B cell (primary cell): ENCODE data around the gene BCKDHA. TPM values are rescaled to one million over a fixed set of nuclear protein-coding genes. Genes with fewer than 3 reads are reported as not detected.

Source experiments
- ATAC-seq: fragments of 200-7000 bp; cut with Tn5 transposase; one replicate; pipeline ENCODE4 v1.10.0; 2021; ENCODE audit warnings: low read depth, mild to moderate bottlenecking, moderate number of reproducible peaks, moderate library complexity
- CTCF ChIA-PET: fragments of 350-600 bp; sonication (Branson Sonifier 250); formaldehyde crosslinking; loops from one replicate; lab custom pipeline; 2021; ENCODE audit warnings: antibody characterized with exemption, inconsistent platforms; lab: Charles Lee
- POLR2A ChIA-PET: fragments of 350-600 bp; sonication (Branson Sonifier 250); formaldehyde crosslinking; loops from one replicate; lab custom pipeline; 2021; ENCODE audit warnings: antibody characterized with exemption; lab: Charles Lee
- DNase-seq: peaks from one replicate; pipeline ENCODE4 v3.0.0; 2013
- H2AFZ ChIP-seq: 2 replicates; pipeline ENCODE4 v1.6.1; 2012; ENCODE audit warnings: mild to moderate bottlenecking, low read depth, low read length; ENCODE audit not compliant: insufficient read depth, poor library complexity, severe bottlenecking
- H3K27ac ChIP-seq, 2 donors: 1 replicate in 1 of 2; 2 replicates in 1 of 2; pipeline ENCODE4 v1.5.1; 2012 to 2013; ENCODE audit warnings: low read length in 2 of 2, mild to moderate bottlenecking in 2 of 2, moderate library complexity in 1 of 2
- H3K27me3 ChIP-seq, 4 experiments: fragments of 200-600 bp in 1 of 4; sonication (generic) in 1 of 4; replicated peaks in 1 of 4; 1 replicate in 2 of 4; 2 replicates in 2 of 4; pipeline versions ENCODE4 v1.6.1 to v1.7.0; 2013 to 2016; ENCODE audit warnings: low read length in 3 of 4, mild to moderate bottlenecking in 2 of 4, mixed read lengths in 1 of 4, moderate library complexity in 1 of 4; ENCODE audit not compliant: insufficient read depth in 4 of 4, control insufficient read depth in 3 of 4; ENCODE audit errors: control extremely low read depth in 1 of 4
- H3K36me3 ChIP-seq, 2 experiments: replicated peaks in 1 of 2; 1 replicate in 1 of 2; 2 replicates in 1 of 2; pipeline versions ENCODE4 v1.6.1 to v1.7.1; 2013; ENCODE audit warnings: low read length in 1 of 2; ENCODE audit not compliant: insufficient read depth in 2 of 2, control insufficient read depth in 1 of 2; ENCODE audit errors: control extremely low read depth in 1 of 2, extremely low read depth in 1 of 2
- H3K4me1 ChIP-seq, 2 donors: fragments of 200-600 bp in 1 of 2; sonication (generic) in 1 of 2; 1 replicate in 1 of 2; 2 replicates in 1 of 2; pipeline versions ENCODE4 v1.5.1 to v1.6.1; 2013 to 2017; ENCODE audit warnings: low read length in 2 of 2; ENCODE audit not compliant: control insufficient read depth in 2 of 2, insufficient read depth in 2 of 2
- H3K4me2 ChIP-seq: replicated peaks from 2 replicates; pipeline ENCODE3; 2012; ENCODE audit warnings: mild to moderate bottlenecking, low read depth, low read length; ENCODE audit not compliant: poor library complexity, severe bottlenecking
- H3K4me3 ChIP-seq, 5 experiments: fragments of 200-600 bp in 1 of 5; sonication (generic) in 1 of 5; 1 replicate in 3 of 5; 2 replicates in 2 of 5; pipeline versions ENCODE4 v1.5.1 to v1.7.0; 2011 to 2016; ENCODE audit warnings: low read length in 4 of 5, mild to moderate bottlenecking in 4 of 5, low read depth in 2 of 5, control low read depth in 1 of 5, moderate library complexity in 1 of 5; ENCODE audit not compliant: insufficient read depth in 1 of 5; ENCODE audit errors: control extremely low read depth in 1 of 5, extremely low read depth in 1 of 5
- H3K79me2 ChIP-seq: fragments of 200-600 bp; sonication (generic); one replicate; pipeline ENCODE4 v1.6.0; 2016; ENCODE audit warnings: low read length; ENCODE audit not compliant: control insufficient read depth, insufficient read depth
- H3K9ac ChIP-seq: fragments of 200-600 bp; sonication (generic); 2 replicates; pipeline ENCODE4 v1.6.1; 2017; ENCODE audit warnings: mild to moderate bottlenecking, low read length, moderate library complexity
- H3K9me3 ChIP-seq, 3 donors: one replicate each; pipeline versions ENCODE4 v1.6.1 to v1.7.1; 2013; ENCODE audit warnings: low read length in 2 of 3; ENCODE audit not compliant: control insufficient read depth in 2 of 3, insufficient read depth in 1 of 3; ENCODE audit errors: control extremely low read depth in 1 of 3
- H4K20me1 ChIP-seq: 2 replicates; pipeline ENCODE4 v1.6.0; 2012; ENCODE audit warnings: mild to moderate bottlenecking, low read length; ENCODE audit not compliant: insufficient read depth, control insufficient read depth, poor library complexity, severe bottlenecking
- H3K27ac Mint-ChIP-seq: one replicate; pipeline ENCODE4 v1.8.0; 2021; ENCODE audit warnings: mixed read lengths
- H3K27me3 Mint-ChIP-seq: one replicate; pipeline ENCODE4 v1.8.0; 2021; ENCODE audit warnings: mixed read lengths
- H3K4me1 Mint-ChIP-seq: one replicate; pipeline ENCODE4 v1.8.0; 2021; ENCODE audit warnings: mixed read lengths
- H3K4me3 Mint-ChIP-seq: one replicate; pipeline ENCODE4 v1.8.0; 2021; ENCODE audit warnings: mixed read lengths
- H3K9me3 Mint-ChIP-seq: one replicate; pipeline ENCODE4 v1.8.0; 2022; ENCODE audit warnings: mixed read lengths; ENCODE audit not compliant: insufficient read depth
- EZH2 ChIP-seq: IDR thresholded peaks from 2 replicates; pipeline ENCODE4 v1.6.1; 2012; ENCODE audit warnings: borderline replicate concordance, low read depth, mild to moderate bottlenecking, moderate library complexity, low read length; ENCODE audit not compliant: insufficient read depth, poor library complexity, severe bottlenecking
- WGBS: methylation state at CpG from one replicate; pipeline ENCODE4 v1.1.5; 2013; ENCODE audit warnings: missing lambda C conversion rate; ENCODE audit not compliant: insufficient coverage; 5-methylcytosine and 5-hydroxymethylcytosine counted together
- intact Hi-C: fragments of 100-400 bp; cut with micrococcal nuclease; formaldehyde crosslinking; loops from one replicate; pipeline ENCODE4 v1.10.0; 2022
- polyA plus RNA-seq: library from polyadenylated mRNA; depleted of rRNA; stranded (reverse); fragments of >200 nt; gene quantifications from 2 replicates; pipeline ENCODE4 v1.2.3, GENCODE V29; 2012
- total RNA-seq, 2 donors: library from RNA; stranded (reverse); fragments of 120-200 nt in 1 of 2; gene quantifications; 1 replicate in 1 of 2; 2 replicates in 1 of 2; pipeline versions ENCODE4 v1.2.3 to v1.2.4, GENCODE V29; 2013 to 2022
- TF ChIP-seq, protein P1 (sequence below): fragments of 200-600 bp; IDR thresholded peaks from one replicate; pipeline ENCODE4 v1.8.0; 2022; ENCODE audit warnings: antibody characterized with exemption, mild to moderate bottlenecking

The BCKDHA gene
- total and polyA plus RNA-seq, 2 donors (not counting 1 experiment from before 2014, with no cell fraction given), result 20.6 to 39.7 TPM

- POLR2A ChIA-PET, result interaction anchor here (0.9 to 1.0 kb wide), 2 partner anchors 15 to 107 kb away, joined by 3 to 12 read pairs; no protein-coding TSS in a partner anchor
- 78% methylated on average over 7 of the region's 12 CpGs for WGBS
These were observed 50.2 kb downstream of the BCKDHA start for GRCh38 chr19:41447732-41448332.

More at GRCh38 chr19:41447732-41448332, 50.2 kb downstream of the BCKDHA start:
- Histone ChIP-seq H3K4me1 (peaks cover 4 to 10% of the 10 kb centered on the region in 2 donors), H3K9ac (no peak overlapping the region), H3K36me3 (no peaks in the 10 kb centered on the region), H4K20me1 (no peaks in the 10 kb centered on the region), H3K4me3 (no peak overlapping the region), H3K27me3 (peaks cover 0 to 4% (median 0%) of the 10 kb centered on the region in 4 experiments), H3K79me2 (no peaks in the 10 kb centered on the region), H3K27ac (no peak overlapping the region), H2AFZ (no peak overlapping the region), H3K4me2 (no peak overlapping the region), H3K9me3 (no peaks in the 10 kb centered on the region)
- intact Hi-C loops, result no loop called here
- no peak for TF ChIP-seq EZH2
- TF ChIP-seq, protein P1, sequence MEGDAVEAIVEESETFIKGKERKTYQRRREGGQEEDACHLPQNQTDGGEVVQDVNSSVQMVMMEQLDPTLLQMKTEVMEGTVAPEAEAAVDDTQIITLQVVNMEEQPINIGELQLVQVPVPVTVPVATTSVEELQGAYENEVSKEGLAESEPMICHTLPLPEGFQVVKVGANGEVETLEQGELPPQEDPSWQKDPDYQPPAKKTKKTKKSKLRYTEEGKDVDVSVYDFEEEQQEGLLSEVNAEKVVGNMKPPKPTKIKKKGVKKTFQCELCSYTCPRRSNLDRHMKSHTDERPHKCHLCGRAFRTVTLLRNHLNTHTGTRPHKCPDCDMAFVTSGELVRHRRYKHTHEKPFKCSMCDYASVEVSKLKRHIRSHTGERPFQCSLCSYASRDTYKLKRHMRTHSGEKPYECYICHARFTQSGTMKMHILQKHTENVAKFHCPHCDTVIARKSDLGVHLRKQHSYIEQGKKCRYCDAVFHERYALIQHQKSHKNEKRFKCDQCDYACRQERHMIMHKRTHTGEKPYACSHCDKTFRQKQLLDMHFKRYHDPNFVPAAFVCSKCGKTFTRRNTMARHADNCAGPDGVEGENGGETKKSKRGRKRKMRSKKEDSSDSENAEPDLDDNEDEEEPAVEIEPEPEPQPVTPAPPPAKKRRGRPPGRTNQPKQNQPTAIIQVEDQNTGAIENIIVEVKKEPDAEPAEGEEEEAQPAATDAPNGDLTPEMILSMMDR, result no peak
- peaks cover 9% of the 10 kb centered on the region for H3K4me1 Mint-ChIP-seq
- H3K9me3 Mint-ChIP-seq, result no peaks in the 10 kb centered on the region
- no peak overlapping the region for H3K4me3 Mint-ChIP-seq
- H3K27ac Mint-ChIP-seq, result no peak overlapping the region
- DNase-seq (no peak), ATAC-seq (no peak)
- peaks cover 17% of the 10 kb centered on the region for H3K27me3 Mint-ChIP-seq
- CTCF ChIA-PET, result interaction anchor here (1.3 to 10.9 kb wide), 13 partner anchors 9 to 148 kb away, joined by 4 to 442 read pairs (median 26); partner anchors contain the start of genes CEACAM21 and DMAC2
